ENCODE results near the gene PEX26. TPM values are rescaled to one million over a fixed set of nuclear protein-coding genes. Genes with fewer than 3 reads are reported as not detected.

Gene PEX26
- total RNA-seq (ENCODE audit: unreplicated experiment) = 49.7 TPM
- long read RNA-seq, partial matches to known transcripts = 0 of 4 reads
- long read RNA-seq, other reads (novel, unspliced or antisense) = 2 of 4 reads

- Mint-ChIP-seq H3K27me3 (ENCODE audit: unreplicated experiment) (peaks cover 5% of the 10 kb centered on the region), H3K4me1 (ENCODE audit: unreplicated experiment) (peaks cover 22% of the 10 kb centered on the region), H3K27ac (ENCODE audit: unreplicated experiment) (peak within 1 kb of the TSS; percentile 83), H3K4me3 (ENCODE audit: unreplicated experiment) (peak within 1 kb of the TSS; percentile 99), H3K36me3 (ENCODE audit: low read depth, unreplicated experiment) (peaks cover 30% of the 10 kb centered on the region), H3K9me3 (ENCODE audit: unreplicated experiment) (no peaks in the 10 kb centered on the region)
- TF ChIP-seq, protein P1, sequence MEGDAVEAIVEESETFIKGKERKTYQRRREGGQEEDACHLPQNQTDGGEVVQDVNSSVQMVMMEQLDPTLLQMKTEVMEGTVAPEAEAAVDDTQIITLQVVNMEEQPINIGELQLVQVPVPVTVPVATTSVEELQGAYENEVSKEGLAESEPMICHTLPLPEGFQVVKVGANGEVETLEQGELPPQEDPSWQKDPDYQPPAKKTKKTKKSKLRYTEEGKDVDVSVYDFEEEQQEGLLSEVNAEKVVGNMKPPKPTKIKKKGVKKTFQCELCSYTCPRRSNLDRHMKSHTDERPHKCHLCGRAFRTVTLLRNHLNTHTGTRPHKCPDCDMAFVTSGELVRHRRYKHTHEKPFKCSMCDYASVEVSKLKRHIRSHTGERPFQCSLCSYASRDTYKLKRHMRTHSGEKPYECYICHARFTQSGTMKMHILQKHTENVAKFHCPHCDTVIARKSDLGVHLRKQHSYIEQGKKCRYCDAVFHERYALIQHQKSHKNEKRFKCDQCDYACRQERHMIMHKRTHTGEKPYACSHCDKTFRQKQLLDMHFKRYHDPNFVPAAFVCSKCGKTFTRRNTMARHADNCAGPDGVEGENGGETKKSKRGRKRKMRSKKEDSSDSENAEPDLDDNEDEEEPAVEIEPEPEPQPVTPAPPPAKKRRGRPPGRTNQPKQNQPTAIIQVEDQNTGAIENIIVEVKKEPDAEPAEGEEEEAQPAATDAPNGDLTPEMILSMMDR (IDR thresholded peaks at IDR 0.05; ENCODE audit: unreplicated experiment) = no peak
- peak; percentile 76 for DNase-seq (ENCODE audit: low spot score)
Observed at GRCh38 chr22:18077639-18078328, at the start of gene PEX26. PEX26 (plus strand) TSS chr22:18077990; CDS start chr22:18078377, 387 bp downstream.

- Mint-ChIP-seq H3K27ac (ENCODE audit: unreplicated experiment) (no peak overlapping the region), H3K4me1 (ENCODE audit: unreplicated experiment) (peaks cover 8% of the 10 kb centered on the region), H3K27me3 (ENCODE audit: unreplicated experiment) (peaks cover 6% of the 10 kb centered on the region), H3K36me3 (ENCODE audit: low read depth, unreplicated experiment) (no peaks in the 10 kb centered on the region), H3K9me3 (ENCODE audit: unreplicated experiment) (no peaks in the 10 kb centered on the region), H3K4me3 (ENCODE audit: unreplicated experiment) (no peak overlapping the region)
- TF ChIP-seq, protein P1 (IDR thresholded peaks at IDR 0.05; ENCODE audit: unreplicated experiment) = no peak
- DNase-seq (ENCODE audit: low spot score) = no peak
Observed at GRCh38 chr22:18028817-18029527, 48.8 kb upstream of the PEX26 start.

GRCh38 chr22:18029686-18030267 lies 48.0 kb upstream of the PEX26 start:
- H3K9me3 Mint-ChIP-seq (ENCODE audit: unreplicated experiment) = no peaks in the 10 kb centered on the region
- H3K27ac Mint-ChIP-seq (ENCODE audit: unreplicated experiment) = no peak overlapping the region
- TF ChIP-seq, protein P1 (IDR thresholded peaks at IDR 0.05; ENCODE audit: unreplicated experiment) = no peak
- no peak overlapping the region for H3K4me3 Mint-ChIP-seq (ENCODE audit: unreplicated experiment)
- no peaks in the 10 kb centered on the region for H3K36me3 Mint-ChIP-seq (ENCODE audit: low read depth, unreplicated experiment)
- peaks cover 3% of the 10 kb centered on the region for H3K27me3 Mint-ChIP-seq (ENCODE audit: unreplicated experiment)
- no peak for DNase-seq (ENCODE audit: low spot score)
- peaks cover 5% of the 10 kb centered on the region for H3K4me1 Mint-ChIP-seq (ENCODE audit: unreplicated experiment)

DNA sequence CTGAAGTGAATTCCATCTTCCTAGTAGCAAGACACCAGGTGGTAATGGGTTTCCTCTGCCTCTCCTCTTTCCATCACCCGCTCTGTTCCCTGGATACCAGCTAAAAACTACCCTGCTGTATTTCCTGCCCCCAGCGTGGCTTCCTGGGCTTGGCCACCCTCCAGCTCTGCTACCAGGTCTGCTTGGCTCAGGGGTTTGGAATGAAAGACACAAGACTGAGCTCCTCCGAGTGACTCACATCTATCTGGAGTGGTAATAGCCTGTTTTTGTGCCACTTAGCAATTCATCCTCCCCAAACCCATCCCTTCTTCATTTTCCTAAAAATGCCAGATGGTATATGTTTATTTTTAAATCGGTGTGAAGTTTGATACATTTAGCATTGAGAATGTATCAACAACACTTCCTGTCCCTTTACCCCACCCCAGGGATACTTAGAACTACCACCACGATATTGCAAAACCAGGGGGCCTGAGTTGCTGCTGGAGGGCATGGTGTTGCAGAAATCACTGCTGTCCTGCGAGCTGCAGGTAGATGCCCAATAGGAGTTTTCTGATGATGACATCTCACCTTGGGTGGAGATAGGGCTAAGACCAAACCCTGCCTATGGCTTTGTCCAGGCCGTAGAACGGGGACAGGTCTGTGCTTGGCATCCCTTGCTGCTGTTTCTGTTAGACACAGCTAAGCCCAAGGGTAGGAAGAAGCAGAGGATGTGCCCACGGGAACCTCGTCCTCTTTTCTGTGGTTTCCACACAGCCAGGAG lies 45.9 kb upstream of the PEX26 start:
- no peak overlapping the region for H3K4me3 Mint-ChIP-seq (ENCODE audit: unreplicated experiment)
- H3K9me3 Mint-ChIP-seq (ENCODE audit: unreplicated experiment) = no peaks in the 10 kb centered on the region
- peaks cover 5% of the 10 kb centered on the region for H3K4me1 Mint-ChIP-seq (ENCODE audit: unreplicated experiment)
- peaks cover 2% of the 10 kb centered on the region for H3K27me3 Mint-ChIP-seq (ENCODE audit: unreplicated experiment)
- H3K27ac Mint-ChIP-seq (ENCODE audit: unreplicated experiment) = no peak overlapping the region
- H3K36me3 Mint-ChIP-seq (ENCODE audit: low read depth, unreplicated experiment) = no peaks in the 10 kb centered on the region
- no peak for DNase-seq (ENCODE audit: low spot score)
- TF ChIP-seq, protein P1 (IDR thresholded peaks at IDR 0.05; ENCODE audit: unreplicated experiment) = no peak
